ENCODE results near the gene SMPDL3B. TPM values are rescaled to one million over a fixed set of nuclear protein-coding genes. Genes with fewer than 3 reads are reported as not detected.
"Not testable (repeated sequence)": the region's sequence is repeated elsewhere in the genome, so short reads cannot be mapped to it uniquely, and the experiment has no call there.

The SMPDL3B gene
- total RNA-seq, 2 experiments from 2014 or later: 0.63 to 0.92 TPM

- POLR2A ChIA-PET: not testable (repeated sequence)
- CTCF ChIA-PET: interaction anchor here (0.7 kb wide), 1 partner anchor 243 kb away, joined by 3 read pairs; no protein-coding TSS in a partner anchor
Measured at GRCh38 chr1:27994526-27994925, 59.7 kb downstream of the SMPDL3B start.

- CTCF ChIA-PET: no interaction called here
- POLR2A ChIA-PET: no interaction called here
Measured at GRCh38 chr1:27999055-27999454, 64.3 kb downstream of the SMPDL3B start.

- ChIA-PET CTCF (no interaction called here), POLR2A (no interaction called here)
Measured at GRCh38 chr1:28002600-28002999, 67.8 kb downstream of the SMPDL3B start.

GRCh38 chr1:28003117-28003516 lies 68.3 kb downstream of the SMPDL3B start:
- POLR2A ChIA-PET, CTCF ChIA-PET: not testable (repeated sequence)

Other genes with a start within 250 kb of the SMPDL3B start
- 10 to 100 TPM in 1 of 2 experiments, 1 to 10 TPM in 1; 9.3 to 10.6 TPM for gene FAM76A, start 209.0 kb upstream of the SMPDL3B start, total RNA-seq
- 10 to 100 TPM; 20.8 to 21.1 TPM for gene STX12, start 161.8 kb upstream of the SMPDL3B start, total RNA-seq
- gene PPP1R8, start 104.2 kb upstream of the SMPDL3B start, total RNA-seq: 10 to 100 TPM; 63.4 to 70.8 TPM
- gene THEMIS2, start 62.5 kb upstream of the SMPDL3B start, total RNA-seq: 10 to 100 TPM; 13.3 to 17.1 TPM
- gene RPA2, start 20.4 kb upstream of the SMPDL3B start, total RNA-seq: 100 to 1,000 TPM in 1 of 2 experiments, 10 to 100 TPM in 1; 93.7 to 107 TPM
- gene XKR8, start 25.0 kb downstream of the SMPDL3B start, total RNA-seq: 1 to 10 TPM; 6.2 to 7.5 TPM
- 10 to 100 TPM; 37.5 to 39.6 TPM for gene EYA3, start 153.6 kb downstream of the SMPDL3B start, total RNA-seq
- under 1 TPM; 0.21 to 0.32 TPM for gene PTAFR, start 241.7 kb downstream of the SMPDL3B start, total RNA-seq

Measured in activated CD8-positive, alpha-beta memory T cell treated with anti-CD3 and anti-CD28 coated beads for 36 hours (primary cell).